Measurements from ENCODE around the gene SLC7A4. TPM values are rescaled to one million over a fixed set of nuclear protein-coding genes. Genes with fewer than 3 reads are reported as not detected.

Gene SLC7A4
- total RNA-seq, 1 donor from 2014 or later = 0.93 TPM

DNA sequence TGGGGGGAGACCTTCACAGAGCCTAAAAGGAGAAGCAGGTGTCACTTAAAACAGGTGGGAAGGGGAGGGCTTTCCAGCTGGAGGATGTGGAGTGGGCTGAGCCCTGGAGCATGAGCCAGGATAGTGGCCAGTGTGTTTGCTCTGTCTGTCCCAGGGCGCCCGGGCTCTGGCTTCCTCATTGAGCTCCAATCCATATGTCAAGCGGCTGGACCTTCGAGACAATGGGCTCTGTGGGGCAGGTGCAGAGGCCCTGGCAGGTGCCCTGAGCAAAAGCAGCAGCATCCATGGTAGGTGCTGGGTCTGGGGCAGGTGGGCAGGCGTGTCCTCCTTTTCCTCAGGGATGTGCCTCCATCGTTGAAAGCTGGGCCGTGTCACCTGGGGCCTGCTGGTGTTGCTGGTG is 15.4 kb upstream of the SLC7A4 start:
- Histone ChIP-seq H3K9me3 (ENCODE audit: insufficient read depth, low read depth, low read length) (no peaks in the 10 kb centered on the region), H3K4me3 (ENCODE audit: insufficient read depth, low read depth, low read length) (no peak overlapping the region), H3K4me1 (ENCODE audit: insufficient read depth, low read length) (peaks cover 34% of the 10 kb centered on the region), H3K4me2 (ENCODE audit: low read length) (no peak overlapping the region), H3K79me2 (ENCODE audit: insufficient read depth, low read length) (no peaks in the 10 kb centered on the region), H3K36me3 (ENCODE audit: insufficient read depth, low read length) (no peaks in the 10 kb centered on the region), H3K27me3 (ENCODE audit: insufficient read depth, low read length) (no peaks in the 10 kb centered on the region), H3K27ac (ENCODE audit: low read depth, low read length) (no peak overlapping the region), H2AFZ (ENCODE audit: low read depth, low read length) (no peak overlapping the region), H4K20me1 (ENCODE audit: insufficient read depth, low read length) (no peaks in the 10 kb centered on the region), H3K9ac (ENCODE audit: low read length) (no peak overlapping the region)
- Mint-ChIP-seq H3K4me1 (ENCODE audit: low read depth, unreplicated experiment) (peaks cover 27% of the 10 kb centered on the region), H3K27me3 (ENCODE audit: low read depth, unreplicated experiment) (peaks cover 13% of the 10 kb centered on the region), H3K36me3 (ENCODE audit: low read depth, unreplicated experiment) (peaks cover 2% of the 10 kb centered on the region), H3K27ac (ENCODE audit: unreplicated experiment) (no peak overlapping the region), H3K9me3 (ENCODE audit: unreplicated experiment) (no peaks in the 10 kb centered on the region), H3K4me3 (ENCODE audit: unreplicated experiment) (no peak overlapping the region)
- no peak for FAIRE-seq
- DNase-seq (ENCODE audit: low read depth) = no peak
- TF ChIP-seq, protein P1, sequence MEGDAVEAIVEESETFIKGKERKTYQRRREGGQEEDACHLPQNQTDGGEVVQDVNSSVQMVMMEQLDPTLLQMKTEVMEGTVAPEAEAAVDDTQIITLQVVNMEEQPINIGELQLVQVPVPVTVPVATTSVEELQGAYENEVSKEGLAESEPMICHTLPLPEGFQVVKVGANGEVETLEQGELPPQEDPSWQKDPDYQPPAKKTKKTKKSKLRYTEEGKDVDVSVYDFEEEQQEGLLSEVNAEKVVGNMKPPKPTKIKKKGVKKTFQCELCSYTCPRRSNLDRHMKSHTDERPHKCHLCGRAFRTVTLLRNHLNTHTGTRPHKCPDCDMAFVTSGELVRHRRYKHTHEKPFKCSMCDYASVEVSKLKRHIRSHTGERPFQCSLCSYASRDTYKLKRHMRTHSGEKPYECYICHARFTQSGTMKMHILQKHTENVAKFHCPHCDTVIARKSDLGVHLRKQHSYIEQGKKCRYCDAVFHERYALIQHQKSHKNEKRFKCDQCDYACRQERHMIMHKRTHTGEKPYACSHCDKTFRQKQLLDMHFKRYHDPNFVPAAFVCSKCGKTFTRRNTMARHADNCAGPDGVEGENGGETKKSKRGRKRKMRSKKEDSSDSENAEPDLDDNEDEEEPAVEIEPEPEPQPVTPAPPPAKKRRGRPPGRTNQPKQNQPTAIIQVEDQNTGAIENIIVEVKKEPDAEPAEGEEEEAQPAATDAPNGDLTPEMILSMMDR (IDR thresholded peaks at IDR 0.05; ENCODE audit: insufficient read depth, low read depth, low read length) = no peak
- TF ChIP-seq EZH2 (IDR thresholded peaks at IDR 0.05; ENCODE audit: insufficient read depth, low read length) = no peak

DNA sequence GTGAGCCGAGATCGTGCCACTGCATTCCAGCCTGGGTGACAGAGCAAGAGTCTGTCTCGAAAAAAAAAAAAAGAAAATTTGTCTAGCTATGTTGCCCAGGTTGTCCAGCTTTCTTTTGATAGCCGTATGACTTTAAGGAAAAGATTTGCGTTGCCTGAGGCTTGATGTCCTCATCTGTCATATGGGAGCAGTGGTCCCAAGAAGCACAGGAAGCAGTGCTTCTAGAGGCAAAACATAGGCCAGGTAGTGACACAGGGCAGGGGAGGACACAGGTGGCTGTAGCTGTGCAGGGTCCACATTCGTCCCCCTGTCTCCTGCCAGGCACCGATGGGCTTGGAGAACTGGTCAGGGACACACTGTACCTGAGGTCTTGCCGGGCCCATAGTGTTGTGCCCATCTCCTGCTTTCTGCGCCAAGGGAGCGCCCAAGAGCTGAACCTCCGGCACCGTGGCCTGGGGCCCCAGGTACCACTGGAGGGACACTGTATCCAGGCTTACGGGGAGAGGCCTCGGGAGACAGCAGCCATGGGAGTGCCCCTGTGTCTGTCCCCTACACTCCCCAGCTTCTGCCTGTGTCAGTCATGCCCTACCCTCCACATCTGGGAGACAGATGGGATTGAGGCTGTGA is 14.8 kb upstream of the SLC7A4 start:
- no peak overlapping the region for H3K27ac ChIP-seq (ENCODE audit: low read depth, low read length)
- H3K4me1 Mint-ChIP-seq (ENCODE audit: low read depth, unreplicated experiment) = peaks cover 26% of the 10 kb centered on the region
- H3K9ac ChIP-seq (ENCODE audit: low read length) = no peak overlapping the region
- no peak overlapping the region for H3K27ac Mint-ChIP-seq (ENCODE audit: unreplicated experiment)
- no peaks in the 10 kb centered on the region for H3K79me2 ChIP-seq (ENCODE audit: insufficient read depth, low read length)
- no peak overlapping the region for H3K4me2 ChIP-seq (ENCODE audit: low read length)
- H3K27me3 Mint-ChIP-seq (ENCODE audit: low read depth, unreplicated experiment) = peaks cover 13% of the 10 kb centered on the region
- DNase-seq (ENCODE audit: low read depth) (no peak), FAIRE-seq (no peak)
- no peaks in the 10 kb centered on the region for H3K36me3 ChIP-seq (ENCODE audit: insufficient read depth, low read length)
- H3K4me1 ChIP-seq (ENCODE audit: insufficient read depth, low read length) = peaks cover 33% of the 10 kb centered on the region
- H3K36me3 Mint-ChIP-seq (ENCODE audit: low read depth, unreplicated experiment) = peaks cover 2% of the 10 kb centered on the region
- H2AFZ ChIP-seq (ENCODE audit: low read depth, low read length) = no peak overlapping the region
- H3K9me3 ChIP-seq (ENCODE audit: insufficient read depth, low read depth, low read length) = no peaks in the 10 kb centered on the region
- no peak overlapping the region for H3K4me3 ChIP-seq (ENCODE audit: insufficient read depth, low read depth, low read length)
- H3K9me3 Mint-ChIP-seq (ENCODE audit: unreplicated experiment) = no peaks in the 10 kb centered on the region
- no peaks in the 10 kb centered on the region for H3K27me3 ChIP-seq (ENCODE audit: insufficient read depth, low read length)
- no peaks in the 10 kb centered on the region for H4K20me1 ChIP-seq (ENCODE audit: insufficient read depth, low read length)
- no peak overlapping the region for H3K4me3 Mint-ChIP-seq (ENCODE audit: unreplicated experiment)
- TF ChIP-seq EZH2 (IDR thresholded peaks at IDR 0.05; ENCODE audit: insufficient read depth, low read length) = no peak
- TF ChIP-seq, protein P1 (IDR thresholded peaks at IDR 0.05; ENCODE audit: insufficient read depth, low read depth, low read length) = no peak

DNA sequence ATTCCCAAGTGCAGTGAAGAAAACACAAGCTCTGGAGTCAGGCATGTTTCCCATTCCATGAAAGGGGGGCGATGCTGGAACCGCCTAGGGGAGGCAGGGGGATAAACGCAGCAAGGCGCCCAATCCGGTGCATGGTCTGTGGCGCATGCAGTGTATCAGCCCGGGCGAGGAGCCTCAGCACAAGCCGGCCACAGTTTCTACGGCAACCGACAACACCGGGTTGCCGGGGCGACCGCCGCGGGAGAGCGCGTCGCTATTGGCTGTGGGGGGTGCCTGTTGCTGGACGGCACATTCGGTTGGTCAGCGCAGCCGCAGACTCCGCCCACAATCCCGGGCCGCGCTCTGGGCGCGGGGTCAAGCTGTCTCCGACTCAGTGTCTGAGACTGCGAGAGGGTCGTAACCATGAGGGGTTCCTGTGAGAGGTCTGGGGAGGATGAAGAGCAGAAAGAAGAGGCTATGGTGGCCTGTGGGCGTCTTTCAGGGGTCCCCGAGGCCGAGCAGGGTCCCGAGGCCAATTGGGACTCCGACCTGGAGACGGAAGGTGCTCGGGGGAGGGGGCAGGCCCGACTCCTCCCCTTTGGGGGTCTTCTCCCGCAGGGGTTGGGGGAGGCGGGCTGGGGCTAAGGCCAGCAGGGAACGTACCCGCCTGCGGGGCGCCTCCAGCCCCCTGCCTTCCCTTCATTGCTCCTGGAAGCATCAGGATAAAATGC is 13.4 kb upstream of the SLC7A4 start, which contains the start of gene LRRC74B:
TSS of gene LRRC74B (plus strand) at position 362 of the 710 bp plus-strand sequence. CDS start at position 403, 41 bp downstream.
- peak within 1 kb of the TSS; percentile 80 for H3K9ac ChIP-seq (ENCODE audit: low read length)
- no peaks in the 10 kb centered on the region for H3K79me2 ChIP-seq (ENCODE audit: insufficient read depth, low read length)
- Mint-ChIP-seq H3K36me3 (ENCODE audit: low read depth, unreplicated experiment) (peaks cover 2% of the 10 kb centered on the region), H3K9me3 (ENCODE audit: unreplicated experiment) (no peaks in the 10 kb centered on the region), H3K27ac (ENCODE audit: unreplicated experiment) (peak within 1 kb of the TSS; percentile 95), H3K4me1 (ENCODE audit: low read depth, unreplicated experiment) (peaks cover 21% of the 10 kb centered on the region), H3K4me3 (ENCODE audit: unreplicated experiment) (peak within 1 kb of the TSS; percentile 96), H3K27me3 (ENCODE audit: low read depth, unreplicated experiment) (peaks cover 13% of the 10 kb centered on the region)
- DNase-seq (ENCODE audit: low read depth) = peak; percentile 87
- H4K20me1 ChIP-seq (ENCODE audit: insufficient read depth, low read length) = no peaks in the 10 kb centered on the region
- peaks cover 28% of the 10 kb centered on the region for H3K4me1 ChIP-seq (ENCODE audit: insufficient read depth, low read length)
- H3K4me2 ChIP-seq (ENCODE audit: low read length) = peak within 1 kb of the TSS; percentile 95
- no peaks in the 10 kb centered on the region for H3K36me3 ChIP-seq (ENCODE audit: insufficient read depth, low read length)
- H3K27ac ChIP-seq (ENCODE audit: low read depth, low read length) = peak within 1 kb of the TSS; percentile 80
- no peaks in the 10 kb centered on the region for H3K27me3 ChIP-seq (ENCODE audit: insufficient read depth, low read length)
- TF ChIP-seq, protein P1 (IDR thresholded peaks at IDR 0.05; ENCODE audit: insufficient read depth, low read depth, low read length) = no peak
- TF ChIP-seq EZH2 (IDR thresholded peaks at IDR 0.05; ENCODE audit: insufficient read depth, low read length) = no peak
- peak within 1 kb of the TSS; percentile 63 for H3K4me3 ChIP-seq (ENCODE audit: insufficient read depth, low read depth, low read length)
- no peak for FAIRE-seq
- H3K9me3 ChIP-seq (ENCODE audit: insufficient read depth, low read depth, low read length) = no peaks in the 10 kb centered on the region
- peak within 1 kb of the TSS; percentile 89 for H2AFZ ChIP-seq (ENCODE audit: low read depth, low read length)

Measured in astrocyte (in vitro differentiated cells and primary cell).